Germinal center (tissue), 1 donor: ENCODE data around the gene HOXC6.

ENCODE experiments used
- DNase-seq: peaks from one replicate; pipeline ENCODE4 v3.0.0; 2012; ENCODE audit warnings: mixed read lengths, low spot score

Gene HOXC6

GRCh38 chr12:54002278-54002914, 25.8 kb upstream of the HOXC6 start:
- no peak for DNase-seq

GRCh38 chr12:54002915-54003389, 25.3 kb upstream of the HOXC6 start:
- no peak for DNase-seq

- no peak for DNase-seq
Measured at GRCh38 chr12:54003625-54004024, 24.6 kb upstream of the HOXC6 start.

GRCh38 chr12:54004063-54004840, 24.0 kb upstream of the HOXC6 start:
- DNase-seq, result no peak

- no peak for DNase-seq
Measured at GRCh38 chr12:54004841-54005530, 23.3 kb upstream of the HOXC6 start.

- DNase-seq, result no peak
Measured at GRCh38 chr12:54005531-54005852, 22.7 kb upstream of the HOXC6 start.

GRCh38 chr12:54005853-54006558, 22.2 kb upstream of the HOXC6 start:
- peak; percentile 86 for DNase-seq

GRCh38 chr12:54006559-54007220, 21.6 kb upstream of the HOXC6 start:
- no peak for DNase-seq

- no peak for DNase-seq
Measured at GRCh38 chr12:54007538-54008259, 20.5 kb upstream of the HOXC6 start.

- DNase-seq, result no peak
Measured at GRCh38 chr12:54008260-54008552, 20.0 kb upstream of the HOXC6 start.

GRCh38 chr12:54009171-54010052, 18.8 kb upstream of the HOXC6 start:
- no peak for DNase-seq

GRCh38 chr12:54010053-54010971, 17.9 kb upstream of the HOXC6 start:
- DNase-seq, result no peak

GRCh38 chr12:54010972-54011664, 17.1 kb upstream of the HOXC6 start:
- no peak for DNase-seq

- DNase-seq, result no peak
Measured at GRCh38 chr12:54011665-54012532, 16.3 kb upstream of the HOXC6 start.

GRCh38 chr12:54012631-54013409, 15.4 kb upstream of the HOXC6 start:
- no peak for DNase-seq

- DNase-seq, result no peak
Measured at GRCh38 chr12:54014377-54015017, 13.7 kb upstream of the HOXC6 start.
